8988T (cell line): ENCODE data around the gene CHST3.
"Not testable (repeated sequence)": the region's sequence is repeated elsewhere in the genome, so short reads cannot be mapped to it uniquely, and the experiment has no call there.

ENCODE experiments used
- DNase-seq: peaks from one replicate; pipeline ENCODE4 v3.0.0; 2011

CHST3 gene

GRCh38 chr10:72013202-72013945 is 49.2 kb downstream of the CHST3 start:
- no peak for DNase-seq

DNA sequence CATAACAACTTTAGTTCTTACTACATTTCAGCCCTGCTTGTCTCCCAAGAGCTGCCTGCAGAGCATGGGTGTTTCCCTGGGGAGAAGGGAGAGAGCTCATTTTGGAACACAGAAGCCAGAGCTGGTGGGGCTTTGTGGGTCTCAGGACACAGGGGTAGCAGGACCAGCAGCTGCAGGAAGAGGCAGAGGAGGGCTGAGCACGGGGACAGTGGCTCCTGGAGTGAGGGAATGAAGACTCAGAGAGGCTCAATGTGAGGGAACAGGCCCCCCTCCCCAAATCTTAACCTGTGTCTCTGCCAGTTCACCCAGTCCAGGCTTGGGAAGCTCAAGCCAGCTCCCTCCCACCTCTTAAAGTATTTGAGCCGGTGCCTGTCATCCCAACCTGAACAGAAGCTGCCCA is 50.0 kb downstream of the CHST3 start:
- DNase-seq: no peak

DNA sequence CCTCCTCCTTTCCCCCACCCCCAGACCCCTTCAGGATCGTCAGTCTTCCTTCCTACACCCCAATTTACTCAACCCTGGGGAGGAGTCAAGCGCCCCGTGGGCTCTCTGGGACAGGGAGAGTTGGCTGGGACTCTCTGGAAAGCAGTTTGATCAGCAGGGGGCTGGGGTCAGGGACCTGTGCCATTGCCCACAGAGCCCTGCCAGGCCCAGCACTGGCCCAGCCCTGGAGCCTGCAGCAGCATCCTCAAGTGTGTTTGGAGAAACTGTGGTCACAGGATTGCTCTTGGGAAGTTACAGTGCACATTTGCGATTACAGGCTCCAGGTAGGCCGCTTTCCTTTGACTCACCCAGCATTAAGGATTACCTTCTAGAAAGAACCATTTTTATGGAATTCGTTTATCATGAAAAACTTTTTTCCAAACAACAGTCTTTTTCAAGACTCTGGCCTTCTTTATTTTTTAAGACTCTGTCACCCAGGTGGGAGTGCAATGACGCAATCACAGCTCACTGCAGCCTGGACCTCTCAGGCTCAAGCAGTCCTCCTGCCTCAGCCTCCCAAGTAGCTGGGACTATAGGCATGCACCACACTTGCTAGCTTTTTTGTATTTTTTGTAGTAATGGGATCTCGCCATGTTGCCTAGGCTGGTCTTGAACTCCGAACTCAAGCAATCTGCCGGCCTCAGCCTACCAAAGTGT is 50.7 kb downstream of the CHST3 start:
- DNase-seq: no peak

DNA sequence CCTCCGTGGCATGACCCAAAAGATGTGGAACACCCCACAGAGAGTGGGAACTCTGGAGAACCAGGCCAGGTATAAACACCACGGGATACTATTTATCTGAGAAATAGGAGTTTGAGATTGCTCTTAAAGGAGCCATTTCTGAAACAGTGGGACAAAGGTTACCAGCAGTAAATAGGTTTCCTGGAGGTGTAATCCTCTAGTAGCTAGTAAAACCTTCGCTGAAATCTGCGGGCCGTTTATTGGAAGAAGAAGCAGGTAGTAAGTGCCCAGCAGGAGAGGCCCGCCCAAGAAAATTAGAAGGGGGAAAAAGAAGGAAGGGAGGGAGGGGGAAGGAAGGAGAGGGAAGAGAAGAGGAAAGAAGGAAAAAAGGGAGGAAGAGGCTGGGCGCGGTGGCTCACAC is 51.6 kb downstream of the CHST3 start:
- DNase-seq: no peak

DNA sequence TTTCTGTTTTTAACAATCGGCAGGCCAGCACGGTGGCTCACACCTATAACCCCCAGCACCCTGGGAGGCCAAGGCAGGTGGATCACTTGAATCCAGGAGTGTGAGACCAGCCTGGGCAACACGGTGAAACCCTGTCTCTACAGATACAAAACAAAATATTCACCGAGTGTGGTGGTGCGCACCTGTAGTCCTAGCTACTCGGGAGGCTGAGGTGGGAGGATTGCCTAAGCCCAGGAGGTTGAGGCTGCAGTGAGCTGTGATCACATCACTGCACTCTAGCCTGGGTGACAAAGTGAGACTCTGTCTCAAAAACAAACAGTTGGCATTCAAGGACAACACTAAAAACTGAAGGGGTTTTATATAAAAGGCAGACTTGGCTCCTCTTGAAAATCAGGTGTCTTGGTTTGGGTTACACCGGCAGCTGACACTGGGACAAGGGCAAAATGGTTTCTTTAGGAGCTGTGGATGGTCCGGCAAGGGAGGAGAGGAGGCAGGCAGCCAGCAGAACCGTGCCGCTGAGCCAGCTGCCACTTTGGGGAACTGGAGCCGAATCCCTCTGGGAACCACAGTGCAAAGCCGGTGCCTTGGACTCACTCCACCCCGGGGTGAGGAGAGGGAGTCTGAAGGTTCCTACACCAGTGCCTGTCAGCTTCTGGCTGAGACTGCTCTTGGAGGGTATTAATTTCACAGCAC is 52.6 kb downstream of the CHST3 start:
- no peak for DNase-seq

DNA sequence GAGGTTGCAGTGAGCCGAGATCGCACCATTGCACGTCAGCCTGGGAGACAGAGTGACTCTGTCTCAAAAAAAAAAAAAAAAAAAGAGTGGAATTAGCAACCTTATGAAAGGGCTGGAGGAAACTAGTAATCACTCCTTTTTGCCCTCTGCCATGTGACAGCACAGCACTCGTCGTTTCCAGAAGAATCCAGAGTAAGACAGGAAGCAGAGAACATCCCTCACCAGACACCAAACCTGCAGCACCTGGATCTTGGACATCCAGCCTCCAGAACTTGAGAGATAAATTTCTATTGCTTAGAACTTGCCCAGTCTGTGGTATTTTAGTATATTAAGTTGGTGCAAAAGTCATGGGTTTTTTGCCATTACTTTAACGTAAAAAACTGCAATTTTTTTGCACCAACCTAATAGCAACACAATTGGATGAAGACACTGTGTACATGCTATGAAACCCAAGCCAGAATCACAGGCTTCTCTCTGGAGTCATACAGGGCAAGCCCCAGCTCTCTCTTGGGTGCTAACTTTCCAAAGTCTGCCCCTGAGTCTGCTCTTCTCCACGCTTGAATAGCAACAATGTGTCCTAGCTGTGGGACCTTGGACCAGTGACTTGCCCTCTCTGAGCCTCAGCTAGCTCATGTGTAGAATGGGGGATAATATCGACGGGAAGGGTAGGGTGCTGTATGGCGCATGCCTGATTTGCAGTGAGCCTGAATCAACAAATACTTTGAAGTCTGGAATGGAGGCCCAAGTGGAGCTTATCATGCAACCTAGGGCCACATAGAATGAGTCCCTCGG is 55.1 kb downstream of the CHST3 start:
- no peak for DNase-seq

DNA sequence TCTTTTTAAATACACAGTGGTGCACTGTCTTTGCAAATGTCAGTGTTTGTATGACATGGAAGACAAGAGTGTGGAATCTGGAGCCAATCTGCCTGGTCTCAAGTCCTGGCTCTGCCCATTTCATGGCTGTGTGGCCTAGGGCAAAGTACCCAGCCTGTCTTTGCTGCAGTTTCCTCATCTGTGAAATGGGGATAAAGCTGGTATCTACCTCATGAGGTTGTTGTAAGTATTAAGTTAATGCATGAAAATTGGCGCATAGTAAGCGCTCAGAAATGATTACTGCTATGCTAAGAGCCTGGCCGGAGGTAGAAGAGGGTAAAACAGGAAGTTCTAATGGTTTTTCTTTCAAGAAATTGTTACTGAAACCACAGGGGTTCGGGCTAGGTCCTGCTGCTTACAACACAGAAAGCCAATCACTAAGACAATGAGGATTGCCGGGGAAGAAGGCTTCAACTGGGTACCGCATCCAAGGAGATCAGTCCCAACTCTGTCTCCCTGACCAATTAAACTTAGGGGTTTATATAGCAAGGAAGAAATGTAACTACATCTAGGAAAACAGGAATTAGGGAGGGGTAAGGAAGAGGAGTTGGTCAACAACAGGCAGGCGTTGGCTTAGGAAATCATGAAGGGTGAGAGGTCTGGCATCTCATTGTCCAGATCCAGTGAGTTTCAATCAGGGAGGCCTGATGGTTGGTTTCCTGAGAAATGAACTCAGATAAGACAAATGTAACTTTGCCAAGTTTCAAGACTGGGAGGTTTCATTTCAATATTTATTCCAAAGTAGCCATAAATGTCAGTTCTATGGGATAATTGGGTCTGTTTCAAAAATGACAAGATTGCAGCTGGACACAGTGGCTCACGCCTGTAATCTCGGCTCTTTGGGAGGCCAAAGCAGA is 57.0 kb downstream of the CHST3 start:
- no peak for DNase-seq

DNA sequence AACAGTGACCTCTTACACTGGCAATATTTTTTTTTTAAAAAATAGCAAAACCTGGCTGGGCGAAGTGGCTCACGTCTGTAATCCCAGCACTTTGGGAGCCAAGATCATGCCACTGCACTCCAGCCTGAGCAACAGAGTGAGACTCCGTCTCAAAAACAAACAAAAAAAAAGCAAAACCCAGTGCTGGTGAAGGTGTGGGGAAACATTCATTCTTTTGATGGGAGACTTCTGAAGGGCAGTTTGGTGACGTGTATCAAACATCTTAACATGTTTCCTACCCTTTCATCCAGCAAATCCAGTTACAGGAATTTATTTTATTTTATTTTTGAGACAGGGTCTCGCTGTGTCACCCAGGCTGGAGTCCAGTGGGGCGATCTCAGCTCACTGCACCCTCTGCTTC is 58.0 kb downstream of the CHST3 start:
- no peak for DNase-seq

GRCh38 chr10:72024596-72024995 is 60.4 kb downstream of the CHST3 start:
- DNase-seq: no peak

- no peak for DNase-seq
Observed at GRCh38 chr10:72025400-72025799, 61.2 kb downstream of the CHST3 start.

GRCh38 chr10:72025832-72026231 is 61.6 kb downstream of the CHST3 start:
- DNase-seq: no peak

DNA sequence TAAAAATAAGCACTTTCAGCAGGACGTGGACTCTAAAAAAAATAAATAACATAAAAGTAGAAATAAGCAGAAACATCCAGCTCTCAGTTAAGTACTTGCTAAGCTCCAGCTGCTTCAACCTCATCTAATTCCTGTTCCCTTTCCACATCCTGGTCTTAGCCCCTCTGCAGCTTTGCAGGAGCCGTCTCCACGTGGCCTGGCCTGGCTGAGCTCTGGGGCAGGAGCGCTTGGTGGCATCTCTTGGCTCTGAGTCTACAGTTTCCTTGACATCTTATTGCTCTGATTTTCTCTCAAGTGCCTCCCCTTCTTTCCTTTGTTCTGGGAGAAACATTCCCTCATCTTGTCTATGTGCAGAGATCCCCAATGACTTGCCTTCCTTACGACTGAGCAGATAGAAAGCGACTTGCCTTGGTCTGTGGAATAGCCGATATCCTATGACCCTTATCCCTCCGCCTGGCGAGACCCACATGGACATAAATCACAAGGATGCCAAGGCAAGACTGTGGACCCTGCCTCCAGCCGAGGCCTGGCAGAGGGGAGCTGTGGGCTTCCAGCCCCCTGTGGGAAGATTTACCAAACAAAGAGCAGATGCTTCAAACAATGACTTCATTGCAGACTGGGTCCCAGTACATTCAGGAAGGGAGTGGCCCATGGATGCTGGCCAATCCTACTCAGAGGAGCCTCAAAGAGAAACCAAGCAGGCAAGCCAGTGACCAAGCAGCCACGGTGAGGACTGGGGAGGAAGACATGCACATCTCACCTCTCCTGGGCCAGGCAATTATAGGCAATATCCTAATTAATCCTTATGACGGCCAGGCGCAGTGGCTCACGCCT is 62.3 kb downstream of the CHST3 start:
- DNase-seq: no peak

DNA sequence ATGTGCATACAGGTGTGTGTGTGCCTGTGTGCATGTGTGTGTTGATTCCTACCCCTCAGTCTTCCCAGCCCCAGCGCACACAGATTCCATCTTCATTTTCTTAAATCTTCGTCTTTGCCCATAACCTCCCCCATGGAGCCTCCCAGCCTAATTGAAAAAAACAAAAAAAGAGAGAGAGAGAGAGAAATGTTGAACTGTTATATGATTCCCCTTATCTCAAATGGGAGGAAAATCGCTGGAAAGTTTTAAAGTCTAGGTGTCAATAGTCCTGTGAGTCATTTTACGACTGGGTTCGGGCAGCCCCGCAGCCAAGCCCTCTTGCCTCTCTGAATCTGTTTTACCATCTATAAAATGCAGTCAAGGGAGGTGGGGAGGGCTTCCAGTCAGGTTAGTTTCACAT is 63.3 kb downstream of the CHST3 start:
- no peak for DNase-seq

DNA sequence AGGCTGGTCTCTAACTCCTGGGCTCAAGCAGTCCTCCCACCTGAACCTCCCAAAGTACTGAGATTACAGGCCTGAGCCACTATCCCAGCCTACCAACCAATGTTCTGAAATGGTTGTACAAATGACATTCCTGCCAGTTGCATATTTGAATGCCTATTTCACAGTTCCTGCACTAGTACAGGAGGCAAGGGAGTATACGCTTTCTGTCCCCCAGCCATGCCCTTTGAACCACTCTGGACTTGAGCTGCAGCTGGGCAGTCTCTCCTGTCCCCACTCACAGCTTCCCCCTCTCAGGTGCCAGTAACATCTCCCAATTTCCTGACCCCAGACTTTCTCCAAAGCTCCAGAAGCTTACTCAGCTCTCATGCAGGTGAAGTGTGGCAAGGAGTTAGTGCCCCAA is 65.2 kb downstream of the CHST3 start:
- no peak for DNase-seq

DNA sequence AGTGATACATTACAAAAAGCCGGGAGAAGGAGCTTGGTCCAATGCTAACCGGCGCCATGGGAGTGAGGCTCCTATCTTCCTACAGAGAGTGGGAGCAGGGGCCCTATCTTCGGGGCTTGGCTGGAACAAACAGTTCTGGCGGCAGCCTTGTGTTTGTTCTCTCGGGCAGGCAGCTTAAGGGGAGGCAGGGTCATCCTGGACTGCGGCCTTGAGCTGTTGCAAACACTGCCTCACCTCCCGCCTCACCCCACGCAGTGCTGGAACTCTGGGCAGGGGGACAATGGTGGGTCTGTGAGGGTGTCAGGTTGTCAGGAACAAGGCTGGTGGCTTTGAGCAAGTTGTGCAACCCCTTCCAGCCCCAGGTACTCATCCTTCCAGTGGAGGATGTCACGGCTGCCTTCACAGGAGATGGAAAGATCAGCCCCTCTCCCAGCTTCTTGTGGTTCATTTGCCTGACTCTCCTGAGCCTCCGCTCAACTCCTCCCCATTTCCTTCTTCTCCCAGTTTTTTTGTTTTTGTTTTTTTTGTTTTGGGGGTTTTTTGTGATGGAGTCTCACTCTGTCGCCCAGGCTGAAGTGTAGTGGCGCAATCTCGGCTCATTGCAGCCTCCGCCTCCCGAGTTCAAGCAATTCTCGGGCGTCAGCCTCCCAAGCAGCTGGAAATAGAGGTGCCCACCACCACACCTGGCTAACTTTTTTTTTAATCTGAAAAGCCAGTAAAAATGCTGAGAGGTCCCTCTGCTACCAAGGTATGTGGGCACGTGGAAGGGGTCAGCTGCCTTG is 66.8 kb downstream of the CHST3 start:
- DNase-seq: no peak

DNA sequence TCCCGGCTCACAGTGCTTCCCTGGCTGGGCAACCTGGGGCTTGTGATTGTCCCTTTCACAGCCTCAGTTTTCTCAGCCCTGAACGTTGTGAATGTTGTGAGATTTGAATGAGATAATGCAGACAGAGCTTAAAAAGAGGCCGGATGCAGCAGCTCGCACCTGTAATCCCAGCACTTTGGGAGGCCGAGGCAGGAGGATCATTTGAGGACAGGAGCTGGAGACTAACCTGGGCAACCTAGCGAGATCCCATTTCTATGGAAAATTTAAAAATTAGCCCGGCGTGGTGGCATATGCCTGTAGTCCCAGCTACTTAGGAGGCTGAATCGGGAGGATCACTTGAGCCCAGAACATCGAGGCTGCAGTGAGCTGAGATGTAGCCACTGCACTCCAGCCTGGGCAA is 67.5 kb downstream of the CHST3 start:
- DNase-seq: no peak

DNA sequence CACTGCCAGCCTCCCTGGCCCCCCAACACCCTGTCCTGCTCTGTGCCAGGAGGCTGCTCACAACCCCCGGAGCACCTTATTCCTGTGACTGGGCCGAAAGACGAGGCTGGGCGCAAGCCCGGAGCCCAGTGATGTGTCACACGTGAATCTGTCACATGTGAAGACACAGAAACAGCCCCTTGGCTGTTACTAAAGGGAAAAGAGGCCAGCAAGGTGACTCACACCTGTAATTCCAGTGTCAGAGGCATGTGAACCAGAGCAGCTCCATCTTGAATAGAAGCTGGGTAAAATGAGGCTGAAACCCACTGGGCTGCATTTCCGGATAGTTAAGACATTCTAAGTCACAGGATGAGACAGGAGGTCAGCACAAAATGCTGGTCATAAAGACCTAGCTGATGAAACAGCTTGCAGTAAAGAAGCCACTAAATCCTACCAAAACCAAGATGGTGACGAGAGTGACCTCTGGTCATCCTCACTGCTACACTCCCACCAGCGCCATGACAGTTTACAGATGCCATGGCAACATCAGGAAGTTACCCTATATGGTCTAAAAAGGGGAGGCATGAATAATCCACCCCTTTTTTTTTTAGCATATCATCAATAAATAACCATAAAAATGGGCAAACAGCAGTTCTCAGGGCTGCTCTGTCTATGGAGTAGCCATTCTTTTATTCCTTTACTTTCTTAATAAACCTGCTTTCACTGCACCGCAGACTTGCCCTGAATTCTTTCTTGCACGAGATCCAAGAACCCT is 68.4 kb downstream of the CHST3 start:
- DNase-seq: not testable (repeated sequence)

DNA sequence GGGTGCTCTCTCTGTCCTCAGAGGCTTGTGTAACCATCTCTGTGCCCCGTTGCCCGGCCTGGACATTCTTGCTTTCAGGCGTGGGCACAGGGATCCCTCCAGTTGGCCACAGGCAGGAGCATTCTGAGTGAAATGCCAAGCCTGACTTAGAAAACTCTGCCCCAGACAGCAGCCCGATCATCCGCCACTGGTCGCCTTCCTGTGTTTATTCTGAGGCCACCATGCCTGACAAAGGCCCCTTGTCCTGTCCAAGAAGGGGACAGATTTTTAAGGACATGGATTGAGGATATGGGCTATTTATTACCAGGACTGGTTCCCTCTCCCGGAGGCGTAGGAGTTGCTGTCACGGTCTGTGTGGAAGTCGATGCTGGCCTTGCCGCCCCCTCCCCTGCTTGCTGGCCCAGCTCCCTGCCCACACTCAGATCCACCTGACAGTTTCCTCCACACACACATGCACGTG is 69.9 kb downstream of the CHST3 start:
- DNase-seq: no peak

DNA sequence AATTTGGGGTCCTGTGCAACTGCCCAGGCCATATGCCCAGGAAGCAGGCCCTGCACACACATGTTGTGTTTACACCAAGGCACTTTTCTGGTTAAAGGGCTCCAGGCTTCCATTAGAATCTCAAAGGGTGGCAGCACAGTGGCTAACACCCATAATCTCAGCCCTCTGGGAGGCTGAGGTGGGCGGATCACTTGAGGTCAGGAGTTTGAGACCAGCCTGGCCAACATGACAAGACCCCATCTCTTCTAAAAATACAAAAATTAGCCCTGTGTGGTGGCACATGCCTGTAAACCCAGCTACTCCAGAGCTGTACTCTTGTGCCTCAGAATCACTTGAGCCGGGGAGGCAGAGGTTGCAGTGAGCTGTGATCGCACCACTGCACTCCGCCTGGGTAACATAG is 70.6 kb downstream of the CHST3 start:
- DNase-seq: no peak
